Measurements from ENCODE around the gene PSEN1.

PSEN1 gene

GRCh38 chr14:73272393-73272792 lies 136.1 kb downstream of the PSEN1 start:
- TF ChIP-seq CTCF (IDR thresholded peaks at IDR 0.05; ENCODE audit: borderline replicate concordance, control extremely low read depth, extremely low read depth, insufficient read depth, missing control alignments) = no peak
- in situ Hi-C loops (cut with MboI; ENCODE audit: low sequenced_read_pairs, unreplicated experiment) = no loop called here

More at GRCh38 chr14:73272393-73272792, 136.1 kb downstream of the PSEN1 start:
- DNase-seq (ENCODE audit: low spot score) = no peak

Measured in GM13976 (cell line).